Stimulated activated CD4-positive, alpha-beta T cell treated with anti-CD3 and anti-CD28 coated beads, Interleukin-4, amount 100 ng/mL, for 1 hour (primary cell): ENCODE results near the gene CPLX1.
"Not testable (repeated sequence)": the region's sequence is repeated elsewhere in the genome, so short reads cannot be mapped to it uniquely, and the experiment has no call there.

Experiments
- DNase-seq: peaks from one replicate; pipeline ENCODE4 v3.0.0-alpha.2; 2020

Gene CPLX1

GRCh38 chr4:791252-791897 lies 34.6 kb downstream of the CPLX1 start:
- no peak for DNase-seq

DNA sequence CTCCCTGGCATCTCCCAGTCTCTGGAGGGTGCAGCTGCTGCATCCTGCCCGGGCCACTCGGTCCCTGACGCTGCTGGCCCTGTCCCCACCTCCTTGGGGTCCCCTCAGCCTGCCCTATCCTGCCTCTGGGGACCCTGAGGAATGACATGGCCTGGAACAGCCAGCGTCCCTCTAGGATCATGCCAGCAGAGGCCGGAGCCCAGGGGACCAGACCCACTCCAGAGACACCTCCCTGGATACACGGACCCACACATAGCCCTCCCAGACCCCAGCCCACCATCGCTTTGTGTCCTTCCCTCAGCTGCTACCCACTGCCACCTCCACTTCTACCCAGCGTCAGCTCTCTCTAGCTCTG lies 35.5 kb downstream of the CPLX1 start:
- no peak for DNase-seq

DNA sequence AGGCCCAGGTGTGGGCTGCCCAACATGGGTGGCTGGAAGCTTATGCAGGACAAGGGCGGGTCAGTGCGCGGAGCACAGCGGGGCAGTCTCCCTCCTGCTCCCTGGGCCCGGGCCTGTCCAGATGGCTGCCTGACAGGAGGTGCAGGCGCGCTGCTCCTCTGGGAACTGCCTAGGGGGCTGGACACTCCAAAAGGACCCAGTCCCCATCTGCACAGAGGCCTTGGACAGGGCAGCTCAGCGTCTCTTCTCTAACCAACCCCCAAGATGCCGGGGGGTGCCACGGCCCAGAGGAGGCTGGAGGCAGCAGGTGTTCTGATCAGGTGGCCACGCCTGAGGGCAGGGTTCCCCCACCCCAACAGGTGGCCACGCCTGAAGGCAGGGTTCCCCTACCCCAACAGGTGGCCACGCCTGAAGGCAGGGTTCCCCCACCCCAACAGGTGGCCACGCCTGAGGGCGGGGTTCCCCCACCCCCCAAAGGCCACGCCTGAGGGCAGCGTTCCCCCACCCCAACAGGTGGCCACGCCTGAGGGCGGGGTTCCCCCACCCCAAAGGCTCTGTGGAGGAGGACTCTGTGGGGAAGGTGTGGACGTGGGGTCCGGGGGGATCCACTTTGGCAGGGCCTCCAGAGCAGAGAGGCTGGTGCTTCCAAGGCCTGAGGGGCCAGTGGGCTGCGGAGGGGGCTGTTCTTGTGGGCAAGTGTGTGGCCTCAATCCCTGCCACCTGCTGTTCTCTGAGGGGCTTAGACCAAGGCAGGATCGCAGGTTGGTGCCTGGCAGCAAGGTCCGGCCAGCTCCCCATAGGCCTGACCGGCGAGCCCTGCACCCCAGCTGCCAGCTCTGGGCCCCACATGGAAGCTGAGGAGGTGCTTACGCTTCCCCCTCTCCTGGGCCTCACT lies 36.1 kb downstream of the CPLX1 start:
- no peak for DNase-seq

GRCh38 chr4:788636-789297 lies 37.2 kb downstream of the CPLX1 start:
- no peak for DNase-seq

DNA sequence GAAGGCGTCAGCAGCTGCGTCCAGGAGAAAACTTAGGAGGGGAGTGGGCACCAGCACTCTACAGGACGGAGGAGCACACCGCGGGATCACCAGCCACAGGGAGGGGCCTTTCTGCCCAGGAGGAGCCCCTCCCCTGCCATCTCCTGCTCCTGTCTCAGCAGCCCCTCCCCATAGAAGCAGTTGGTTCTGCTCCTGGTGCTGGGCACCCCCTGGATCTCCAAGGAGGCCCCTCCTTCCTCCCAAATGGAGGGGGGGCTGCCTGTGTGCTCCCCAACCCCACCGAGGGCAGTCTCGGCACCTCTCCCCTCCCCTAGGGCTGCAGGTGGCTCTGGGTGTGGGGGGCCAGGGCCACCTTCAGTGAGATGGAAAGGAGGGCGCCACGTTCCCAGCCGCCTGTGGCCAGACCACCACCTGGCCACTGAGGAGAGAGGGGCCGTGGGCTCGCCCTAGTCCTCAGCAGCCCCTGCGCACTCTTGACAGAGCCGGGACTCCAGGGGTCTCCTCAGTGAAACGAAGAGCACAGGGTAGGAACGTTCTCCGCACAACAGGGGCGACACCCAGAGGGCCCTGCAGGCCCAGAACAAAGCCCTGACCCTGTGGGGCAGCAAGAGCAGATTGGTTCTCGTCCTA lies 37.8 kb downstream of the CPLX1 start:
- DNase-seq: no peak

DNA sequence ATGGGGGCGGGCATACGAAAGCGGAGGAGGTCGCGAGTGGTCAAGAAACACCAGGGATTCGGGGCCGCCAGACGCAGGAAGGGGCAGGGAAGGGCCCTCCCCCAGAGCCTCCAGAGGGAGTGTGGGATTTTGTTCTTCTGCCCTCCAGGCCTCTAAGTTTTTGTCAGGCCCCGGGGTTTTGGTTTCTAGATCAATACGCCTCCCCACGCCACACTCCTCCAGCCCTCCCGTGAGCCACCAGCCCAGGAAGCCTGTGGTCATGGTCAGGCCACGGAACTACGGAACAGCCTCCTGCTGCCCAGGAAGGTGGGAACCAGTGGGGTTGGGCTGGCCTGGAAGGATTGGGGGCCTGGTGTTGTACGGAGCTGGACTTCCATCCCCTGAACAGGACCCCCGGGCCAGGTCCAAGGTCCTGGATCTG lies 38.4 kb downstream of the CPLX1 start:
- no peak for DNase-seq

DNA sequence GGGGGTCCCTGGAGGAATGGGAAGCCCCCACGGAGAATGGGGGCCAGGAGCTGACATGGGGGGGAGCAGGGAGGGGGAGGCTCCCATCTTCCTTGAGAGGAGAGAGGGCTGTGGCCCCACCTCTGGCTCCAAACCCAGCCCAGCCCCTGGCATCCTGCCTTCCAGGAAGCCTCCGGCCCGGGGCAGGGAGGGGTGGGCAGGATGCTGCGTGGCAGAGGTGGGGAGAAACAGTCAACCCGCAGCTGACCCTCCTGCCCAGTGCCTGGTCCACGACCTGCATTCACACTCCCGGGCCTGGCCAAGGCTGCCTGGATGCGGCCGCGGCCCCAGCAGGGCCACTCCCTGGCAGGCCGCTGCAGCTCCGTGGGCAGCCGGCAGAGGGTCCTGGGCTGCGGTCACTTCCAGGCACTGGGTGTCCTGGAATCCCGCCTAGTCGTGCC lies 39.0 kb downstream of the CPLX1 start:
- no peak for DNase-seq

GRCh38 chr4:786074-786741 lies 39.7 kb downstream of the CPLX1 start:
- DNase-seq: no peak

DNA sequence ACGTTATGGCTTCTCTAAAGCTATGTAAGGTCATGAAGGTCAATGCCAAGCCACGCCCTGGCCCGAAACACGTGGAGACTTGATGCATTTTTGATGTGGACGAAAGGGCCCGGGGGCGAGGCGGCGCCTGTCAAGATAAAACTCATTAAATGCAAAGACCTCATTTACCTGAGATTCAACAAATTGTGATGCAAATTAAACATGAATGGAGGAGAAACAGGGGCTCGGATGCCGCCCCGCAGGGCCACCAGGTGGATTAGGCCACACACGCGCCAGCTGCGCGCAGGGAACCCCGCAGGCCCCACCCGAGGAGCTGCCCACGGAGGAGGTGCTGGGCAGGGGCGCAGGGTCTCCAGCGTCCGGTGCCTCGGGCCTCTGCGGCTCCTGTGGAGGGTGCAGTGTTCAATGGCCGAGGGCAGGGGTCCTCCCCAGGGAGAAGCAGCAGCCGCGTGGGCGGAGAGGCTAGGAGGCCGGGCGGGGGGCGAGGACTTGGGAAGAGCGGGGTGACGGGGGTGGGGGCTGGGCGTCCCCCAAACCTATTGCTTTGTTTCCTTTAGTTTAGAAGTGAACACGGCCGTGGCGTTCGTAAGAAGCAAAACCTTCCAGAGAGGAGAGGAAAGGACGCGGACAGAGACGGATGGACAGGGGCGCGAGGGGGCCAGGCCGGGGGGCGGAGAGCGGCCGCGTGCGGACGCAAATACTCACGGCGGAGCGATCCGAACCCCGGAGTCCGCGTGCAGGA lies 40.4 kb downstream of the CPLX1 start:
- no peak for DNase-seq

GRCh38 chr4:784401-785331 lies 41.3 kb downstream of the CPLX1 start:
- no peak for DNase-seq

- peak; percentile 98 for DNase-seq
These were observed 44.3 kb downstream of the CPLX1 start for GRCh38 chr4:781493-782216.

DNA sequence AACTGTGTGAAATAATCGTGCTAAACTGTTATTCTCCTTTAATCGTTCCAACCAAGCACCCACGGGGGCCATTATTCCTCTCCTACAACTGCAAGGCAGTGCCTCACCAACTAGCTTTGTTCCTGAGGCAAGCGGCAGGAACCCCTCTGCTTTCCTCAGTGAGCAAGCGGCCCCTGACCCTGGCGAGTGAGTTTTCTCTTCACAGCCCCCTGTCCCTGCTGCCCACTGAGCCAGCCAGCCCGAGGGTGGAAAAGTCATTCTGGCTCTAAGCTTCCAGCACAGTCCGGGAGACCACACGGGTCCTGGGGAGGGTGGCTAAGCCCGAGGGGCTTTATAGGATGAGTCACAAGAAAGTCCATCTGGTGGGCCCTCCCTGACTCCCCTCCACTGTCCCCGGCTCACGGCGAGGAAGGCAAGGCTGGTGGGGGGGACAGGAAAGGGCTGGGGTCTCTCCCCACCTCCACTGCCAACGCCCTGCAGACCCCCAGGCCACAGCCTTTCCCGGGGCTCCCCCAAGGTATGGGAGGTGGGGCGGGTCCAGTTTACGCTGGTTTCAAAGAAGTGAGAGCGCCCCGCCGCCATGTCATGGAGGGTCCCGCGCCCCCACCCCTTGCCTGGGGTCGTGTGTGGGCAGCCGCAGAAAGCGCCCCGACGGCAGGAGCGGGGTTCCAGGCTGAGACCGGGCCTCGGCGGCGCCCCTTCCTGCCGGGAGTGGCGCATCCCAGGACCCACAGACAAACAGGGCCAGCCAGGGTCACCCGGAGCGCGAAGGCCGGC lies 45.0 kb downstream of the CPLX1 start:
- DNase-seq: no peak

DNA sequence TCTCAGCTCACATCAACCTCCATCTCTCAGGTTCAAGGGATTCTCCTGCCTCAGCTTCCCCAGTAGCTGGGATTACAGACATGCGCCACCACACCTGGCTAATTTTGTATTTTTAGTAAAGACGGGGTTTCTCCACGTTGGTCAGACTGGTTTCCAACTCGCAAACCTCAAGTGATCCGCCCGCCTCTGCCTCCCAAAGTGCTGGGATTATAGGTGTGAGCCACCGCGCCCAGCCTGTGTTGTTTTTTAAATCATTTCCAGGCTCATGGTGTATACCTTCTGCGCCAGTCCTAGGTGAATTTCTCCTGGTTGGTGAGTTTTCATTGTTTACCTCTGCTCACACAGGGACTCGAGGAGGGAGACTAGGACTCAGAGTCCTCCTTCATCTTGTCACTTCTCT lies 45.7 kb downstream of the CPLX1 start:
- DNase-seq: not testable (repeated sequence)

DNA sequence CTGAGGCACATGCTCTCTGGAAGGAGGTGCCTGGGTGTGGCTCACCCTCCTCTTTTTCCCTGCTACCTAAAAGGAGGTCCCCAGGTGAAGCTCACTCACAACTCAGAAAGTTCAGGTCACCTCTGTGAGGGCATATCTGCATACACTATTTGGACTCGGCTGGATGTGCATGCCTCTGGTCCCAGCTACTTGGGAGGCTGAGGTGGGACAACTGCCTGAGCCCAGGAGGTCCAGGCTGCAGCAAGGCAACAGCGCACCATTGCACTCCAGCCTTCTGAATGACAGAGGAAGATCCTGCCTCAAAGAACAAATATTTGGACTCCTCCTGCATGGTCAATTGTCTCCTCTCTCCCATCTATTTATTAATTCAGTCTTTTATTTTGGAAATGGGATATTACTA lies 46.4 kb downstream of the CPLX1 start:
- DNase-seq: no peak

DNA sequence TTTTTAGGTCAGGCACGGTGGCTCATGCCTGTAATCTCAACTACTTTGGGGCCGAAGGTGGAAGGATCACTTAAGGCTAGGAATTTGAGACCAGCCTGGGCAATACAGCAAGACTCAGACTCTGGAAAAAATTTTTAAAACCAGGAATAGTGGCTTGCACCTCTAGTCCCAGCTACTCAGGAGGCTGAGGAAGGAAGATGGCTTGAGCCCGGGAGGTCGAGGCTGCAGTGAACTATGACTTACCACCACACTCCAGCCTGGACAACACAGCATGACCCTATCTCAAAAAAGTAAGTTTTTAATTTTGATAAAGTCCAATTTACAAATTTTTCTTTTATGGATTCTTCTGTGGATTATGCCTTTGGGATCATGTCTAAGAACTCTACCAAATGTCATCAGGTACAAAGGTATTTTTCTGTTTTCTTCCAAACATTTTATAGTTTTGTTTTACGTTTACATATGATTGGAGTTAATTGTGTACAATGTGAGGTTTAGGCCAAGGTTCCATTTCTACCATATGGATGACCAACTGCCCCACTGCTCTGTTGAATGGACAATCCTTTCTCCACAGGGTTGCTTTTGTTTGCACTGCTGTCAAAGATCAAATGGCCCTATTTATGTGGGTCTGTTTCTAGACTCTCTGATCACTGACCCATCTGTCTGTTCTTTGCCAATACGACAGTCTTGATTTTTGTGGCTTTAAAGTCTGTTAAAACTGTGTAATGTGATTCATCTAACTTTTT lies 48.2 kb downstream of the CPLX1 start:
- DNase-seq: no peak

GRCh38 chr4:776743-777441 lies 49.0 kb downstream of the CPLX1 start:
- no peak for DNase-seq

GRCh38 chr4:775485-775884 lies 50.4 kb downstream of the CPLX1 start:
- DNase-seq: not testable (repeated sequence)
